ENCODE data around the gene KRT17.
"Not testable (repeated sequence)": the region's sequence is repeated elsewhere in the genome, so short reads cannot be mapped to it uniquely, and the experiment has no call there.

Gene KRT17

GRCh38 chr17:41631025-41631897 is 6.9 kb upstream of the KRT17 start:
- no peak overlapping the region for H3K4me3 ChIP-seq (ENCODE audit: low read depth, low read length)
- H3K4me1 ChIP-seq (ENCODE audit: control insufficient read depth, insufficient read depth, low read length, unreplicated experiment), result no peaks in the 10 kb centered on the region
- H3K27ac ChIP-seq (ENCODE audit: low read depth, low read length), result no peak overlapping the region
- H3K79me2 ChIP-seq (ENCODE audit: control insufficient read depth, insufficient read depth, low read length, unreplicated experiment), result no peaks in the 10 kb centered on the region
- no peaks in the 10 kb centered on the region for H3K36me3 ChIP-seq (ENCODE audit: insufficient read depth, low read length)
- no peaks in the 10 kb centered on the region for H3K27me3 ChIP-seq (ENCODE audit: insufficient read depth, low read length)
- H2AFZ ChIP-seq (ENCODE audit: low read length, unreplicated experiment), result no peak overlapping the region

GRCh38 chr17:41629826-41630670 is 5.7 kb upstream of the KRT17 start:
- Histone ChIP-seq H3K27ac (ENCODE audit: low read depth, low read length) (no peak overlapping the region), H3K4me3 (ENCODE audit: low read depth, low read length) (no peak overlapping the region), H3K27me3 (ENCODE audit: insufficient read depth, low read length) (no peaks in the 10 kb centered on the region), H2AFZ (ENCODE audit: low read length, unreplicated experiment) (no peak overlapping the region), H3K4me1 (ENCODE audit: control insufficient read depth, insufficient read depth, low read length, unreplicated experiment) (no peaks in the 10 kb centered on the region), H3K36me3 (ENCODE audit: insufficient read depth, low read length) (no peaks in the 10 kb centered on the region), H3K79me2 (ENCODE audit: control insufficient read depth, insufficient read depth, low read length, unreplicated experiment) (no peaks in the 10 kb centered on the region)

GRCh38 chr17:41629316-41629715 is 4.9 kb upstream of the KRT17 start:
- H3K4me1 ChIP-seq (ENCODE audit: control insufficient read depth, insufficient read depth, low read length, unreplicated experiment), result no peaks in the 10 kb centered on the region

GRCh38 chr17:41628621-41629255 is 4.4 kb upstream of the KRT17 start:
- H3K27ac ChIP-seq (ENCODE audit: low read depth, low read length); H3K4me1 ChIP-seq (ENCODE audit: control insufficient read depth, insufficient read depth, low read length, unreplicated experiment); H3K36me3 ChIP-seq (ENCODE audit: insufficient read depth, low read length); H3K27me3 ChIP-seq (ENCODE audit: insufficient read depth, low read length); H2AFZ ChIP-seq (ENCODE audit: low read length, unreplicated experiment); H3K79me2 ChIP-seq (ENCODE audit: control insufficient read depth, insufficient read depth, low read length, unreplicated experiment); H3K4me3 ChIP-seq (ENCODE audit: low read depth, low read length): not testable (repeated sequence)

More at GRCh38 chr17:41629316-41629715, 4.9 kb upstream of the KRT17 start:
- H2AFZ ChIP-seq (ENCODE audit: low read length, unreplicated experiment), result no peak overlapping the region
- no peaks in the 10 kb centered on the region for H3K79me2 ChIP-seq (ENCODE audit: control insufficient read depth, insufficient read depth, low read length, unreplicated experiment)
- no peaks in the 10 kb centered on the region for H3K36me3 ChIP-seq (ENCODE audit: insufficient read depth, low read length)
- no peak overlapping the region for H3K4me3 ChIP-seq (ENCODE audit: low read depth, low read length)
- H3K27ac ChIP-seq (ENCODE audit: low read depth, low read length), result no peak overlapping the region
- H3K27me3 ChIP-seq (ENCODE audit: insufficient read depth, low read length), result no peaks in the 10 kb centered on the region

GRCh38 chr17:41628073-41628370 is 3.6 kb upstream of the KRT17 start:
- not testable (repeated sequence) for H2AFZ ChIP-seq (ENCODE audit: low read length, unreplicated experiment); H3K36me3 ChIP-seq (ENCODE audit: insufficient read depth, low read length); H3K27ac ChIP-seq (ENCODE audit: low read depth, low read length); H3K4me1 ChIP-seq (ENCODE audit: control insufficient read depth, insufficient read depth, low read length, unreplicated experiment); H3K79me2 ChIP-seq (ENCODE audit: control insufficient read depth, insufficient read depth, low read length, unreplicated experiment); H3K4me3 ChIP-seq (ENCODE audit: low read depth, low read length); H3K27me3 ChIP-seq (ENCODE audit: insufficient read depth, low read length)

DNA sequence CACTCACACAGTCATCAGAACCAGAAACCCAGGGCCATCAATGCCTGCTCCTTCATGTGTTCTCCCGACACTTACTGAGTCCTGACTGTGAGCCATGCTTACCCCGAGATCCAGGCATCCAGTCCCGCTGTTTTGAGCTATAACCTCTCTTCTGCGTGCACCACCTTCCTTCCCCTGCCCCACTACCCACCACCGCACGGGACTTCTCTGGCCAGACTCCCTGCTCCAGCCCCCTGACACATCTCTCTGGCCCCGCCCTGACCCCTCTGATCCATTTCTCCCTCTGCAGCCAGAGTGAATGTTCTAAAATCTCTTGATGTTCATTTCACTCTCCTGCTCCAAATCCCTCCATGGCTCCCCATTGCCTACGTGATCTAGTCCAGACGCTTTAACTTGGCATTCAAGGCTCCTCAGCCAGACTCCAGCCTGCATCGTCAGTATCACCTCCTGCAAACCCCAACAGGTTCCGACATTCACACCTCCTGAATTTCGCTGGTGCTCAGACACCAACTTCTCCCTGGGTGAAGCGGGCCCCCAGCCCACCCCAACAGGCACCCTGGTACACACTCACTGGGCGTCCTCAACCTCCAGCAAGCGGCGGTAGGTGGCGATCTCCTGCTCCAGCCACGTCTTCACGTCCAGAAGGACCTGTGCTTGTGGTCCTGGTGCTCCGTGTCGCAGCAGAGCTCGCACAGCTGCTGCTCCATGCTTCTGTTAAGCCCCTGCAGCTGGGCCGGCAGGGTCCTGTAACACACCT is 3.1 kb upstream of the KRT17 start:
- Histone ChIP-seq H3K36me3 (ENCODE audit: insufficient read depth, low read length) (no peaks in the 10 kb centered on the region), H3K4me3 (ENCODE audit: low read depth, low read length) (no peak overlapping the region), H2AFZ (ENCODE audit: low read length, unreplicated experiment) (no peak overlapping the region), H3K27ac (ENCODE audit: low read depth, low read length) (no peak overlapping the region), H3K27me3 (ENCODE audit: insufficient read depth, low read length) (no peaks in the 10 kb centered on the region), H3K79me2 (ENCODE audit: control insufficient read depth, insufficient read depth, low read length, unreplicated experiment) (no peaks in the 10 kb centered on the region), H3K4me1 (ENCODE audit: control insufficient read depth, insufficient read depth, low read length, unreplicated experiment) (no peaks in the 10 kb centered on the region)

DNA sequence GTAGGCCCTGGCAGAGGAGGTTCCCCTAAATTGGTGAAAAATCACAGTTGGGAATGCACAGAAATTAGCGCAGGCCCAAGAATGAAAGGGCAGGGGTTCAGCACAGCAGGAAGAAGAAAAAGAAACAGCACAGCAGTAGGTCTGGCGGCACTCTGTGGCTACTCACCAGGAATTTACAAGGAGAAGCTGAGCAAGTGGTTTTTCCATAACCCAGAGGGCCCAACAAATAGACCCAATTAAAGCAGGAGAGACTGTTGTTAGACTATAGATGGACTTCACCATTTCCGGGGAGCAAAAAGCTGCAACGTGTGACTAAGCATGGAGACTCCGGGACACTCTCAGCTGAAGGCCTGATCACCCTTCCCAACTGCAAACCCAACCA is 2.5 kb upstream of the KRT17 start:
- not testable (repeated sequence) for H2AFZ ChIP-seq (ENCODE audit: low read length, unreplicated experiment); H3K4me1 ChIP-seq (ENCODE audit: control insufficient read depth, insufficient read depth, low read length, unreplicated experiment); H3K27ac ChIP-seq (ENCODE audit: low read depth, low read length); H3K27me3 ChIP-seq (ENCODE audit: insufficient read depth, low read length); H3K79me2 ChIP-seq (ENCODE audit: control insufficient read depth, insufficient read depth, low read length, unreplicated experiment); H3K4me3 ChIP-seq (ENCODE audit: low read depth, low read length); H3K36me3 ChIP-seq (ENCODE audit: insufficient read depth, low read length)

DNA sequence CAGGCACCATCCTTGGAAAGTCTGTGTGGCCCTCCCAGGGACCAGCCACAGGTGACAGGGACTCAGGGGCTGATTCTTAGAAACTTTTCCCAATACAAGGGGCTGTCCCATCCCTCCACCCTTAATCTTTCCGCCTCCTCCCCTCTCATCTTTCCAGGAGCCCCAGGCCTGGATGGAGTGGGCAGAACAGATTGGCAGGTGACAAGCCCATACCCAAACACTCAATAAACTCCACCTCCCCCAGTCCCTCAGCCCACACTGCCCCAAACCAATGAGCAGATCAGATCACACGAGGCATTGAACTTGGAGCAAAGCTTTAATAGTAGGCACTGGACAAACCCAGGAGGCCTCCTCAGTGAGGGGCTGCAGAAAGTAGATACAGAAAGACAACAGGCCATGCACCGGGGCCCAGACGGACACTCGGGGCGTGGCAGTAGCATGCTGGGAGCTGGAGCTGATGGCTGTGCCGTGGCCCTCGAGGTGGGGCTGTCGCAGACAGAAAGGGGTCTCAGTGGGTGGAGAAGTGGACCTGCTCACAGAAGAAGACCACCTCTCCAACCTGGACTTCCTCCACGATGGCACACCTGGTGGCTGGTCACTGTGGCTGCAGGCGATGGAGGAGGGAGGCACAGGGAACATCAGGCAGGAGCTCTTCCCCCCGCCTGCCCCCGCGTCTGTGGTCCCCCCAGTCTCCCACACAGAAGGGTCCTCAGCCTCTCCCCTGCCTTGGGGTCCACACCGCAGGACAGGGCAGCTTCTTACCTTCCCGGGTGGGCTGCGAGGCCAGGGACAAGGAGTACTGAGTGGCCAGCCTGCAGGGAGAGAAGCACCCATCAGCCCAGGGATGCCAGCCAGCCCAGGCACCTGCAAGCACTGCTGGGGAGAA is 1.9 kb upstream of the KRT17 start:
- H3K4me3 ChIP-seq (ENCODE audit: low read depth, low read length); H3K27ac ChIP-seq (ENCODE audit: low read depth, low read length); H2AFZ ChIP-seq (ENCODE audit: low read length, unreplicated experiment); H3K36me3 ChIP-seq (ENCODE audit: insufficient read depth, low read length); H3K27me3 ChIP-seq (ENCODE audit: insufficient read depth, low read length); H3K79me2 ChIP-seq (ENCODE audit: control insufficient read depth, insufficient read depth, low read length, unreplicated experiment); H3K4me1 ChIP-seq (ENCODE audit: control insufficient read depth, insufficient read depth, low read length, unreplicated experiment): not testable (repeated sequence)

DNA sequence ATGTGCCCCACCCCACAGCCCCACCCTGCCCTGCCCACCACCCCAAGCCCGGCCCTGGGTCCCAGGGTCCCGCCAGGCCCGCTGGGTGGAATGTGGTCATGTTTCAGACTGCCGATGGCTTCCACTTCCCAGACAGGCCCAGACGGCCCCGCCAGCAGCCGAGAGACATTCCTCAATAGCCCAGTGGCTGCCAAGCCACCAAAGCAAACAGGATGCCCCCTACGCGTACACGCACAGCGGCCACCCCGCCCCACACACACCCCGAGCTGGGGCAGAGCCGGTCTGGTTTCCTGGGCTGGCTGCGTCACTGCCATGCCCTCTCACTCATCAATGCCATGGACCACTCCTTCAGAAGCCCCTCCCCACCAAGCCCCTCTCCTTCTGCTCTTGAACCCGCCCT is 1.2 kb upstream of the KRT17 start:
- no peak overlapping the region for H2AFZ ChIP-seq (ENCODE audit: low read length, unreplicated experiment)
- H3K36me3 ChIP-seq (ENCODE audit: insufficient read depth, low read length), result no peaks in the 10 kb centered on the region
- no peaks in the 10 kb centered on the region for H3K79me2 ChIP-seq (ENCODE audit: control insufficient read depth, insufficient read depth, low read length, unreplicated experiment)
- no peak overlapping the region for H3K27ac ChIP-seq (ENCODE audit: low read depth, low read length)
- no peaks in the 10 kb centered on the region for H3K27me3 ChIP-seq (ENCODE audit: insufficient read depth, low read length)
- no peak overlapping the region for H3K4me3 ChIP-seq (ENCODE audit: low read depth, low read length)
- no peaks in the 10 kb centered on the region for H3K4me1 ChIP-seq (ENCODE audit: control insufficient read depth, insufficient read depth, low read length, unreplicated experiment)
